ENCODE data around the gene PLXDC2.

Gene PLXDC2

GRCh38 chr10:19826712-19827111 is 10.5 kb downstream of the PLXDC2 start:
- Mint-ChIP-seq H3K27ac (no peak overlapping the region), H3K9me3 (peaks cover 19% of the 10 kb centered on the region), H3K36me3 (ENCODE audit: low read depth) (peaks cover 28% of the 10 kb centered on the region), H3K4me1 (peaks cover 39% of the 10 kb centered on the region), H3K27me3 (ENCODE audit: low read depth, poor library complexity) (no peaks in the 10 kb centered on the region), H3K4me3 (no peak overlapping the region)
- DNase-seq: no peak
- no peak for TF ChIP-seq CTCF (IDR thresholded peaks at IDR 0.05)

- peaks cover 51% of the 10 kb centered on the region for H3K4me1 Mint-ChIP-seq
- no peaks in the 10 kb centered on the region for H3K27me3 Mint-ChIP-seq (ENCODE audit: low read depth, poor library complexity)
- no peak for DNase-seq
- H3K27ac Mint-ChIP-seq: no peak overlapping the region
- no peak for TF ChIP-seq CTCF (IDR thresholded peaks at IDR 0.05)
- H3K9me3 Mint-ChIP-seq: peaks cover 20% of the 10 kb centered on the region
- peaks cover 34% of the 10 kb centered on the region for H3K36me3 Mint-ChIP-seq (ENCODE audit: low read depth)
- H3K4me3 Mint-ChIP-seq: no peak overlapping the region
Observed at GRCh38 chr10:19828278-19829049, 12.2 kb downstream of the PLXDC2 start.

- peaks cover 47% of the 10 kb centered on the region for H3K4me1 Mint-ChIP-seq
- H3K9me3 Mint-ChIP-seq: peaks cover 20% of the 10 kb centered on the region
- TF ChIP-seq CTCF (IDR thresholded peaks at IDR 0.05): no peak
- H3K27me3 Mint-ChIP-seq (ENCODE audit: low read depth, poor library complexity): no peaks in the 10 kb centered on the region
- H3K4me3 Mint-ChIP-seq: no peak overlapping the region
- H3K36me3 Mint-ChIP-seq (ENCODE audit: low read depth): peaks cover 39% of the 10 kb centered on the region
- H3K27ac Mint-ChIP-seq: peak overlapping the region; percentile 40
- no peak for DNase-seq
Observed at GRCh38 chr10:19832699-19833098, 16.5 kb downstream of the PLXDC2 start.

GRCh38 chr10:19833170-19833824 is 17.1 kb downstream of the PLXDC2 start:
- Mint-ChIP-seq H3K36me3 (ENCODE audit: low read depth) (peaks cover 39% of the 10 kb centered on the region), H3K27ac (peak overlapping the region; percentile 40), H3K4me3 (no peak overlapping the region), H3K9me3 (peaks cover 20% of the 10 kb centered on the region), H3K4me1 (peaks cover 47% of the 10 kb centered on the region), H3K27me3 (ENCODE audit: low read depth, poor library complexity) (no peaks in the 10 kb centered on the region)
- peak; percentile 26 for DNase-seq
- TF ChIP-seq CTCF (IDR thresholded peaks at IDR 0.05): no peak

GRCh38 chr10:19835952-19836351 is 19.7 kb downstream of the PLXDC2 start:
- no peak overlapping the region for H3K27ac Mint-ChIP-seq
- peaks cover 40% of the 10 kb centered on the region for H3K4me1 Mint-ChIP-seq
- DNase-seq: no peak
- peaks cover 9% of the 10 kb centered on the region for H3K9me3 Mint-ChIP-seq
- no peak overlapping the region for H3K4me3 Mint-ChIP-seq
- no peaks in the 10 kb centered on the region for H3K27me3 Mint-ChIP-seq (ENCODE audit: low read depth, poor library complexity)
- TF ChIP-seq CTCF (IDR thresholded peaks at IDR 0.05): no peak
- peaks cover 26% of the 10 kb centered on the region for H3K36me3 Mint-ChIP-seq (ENCODE audit: low read depth)
